Measurements from ENCODE around the gene OR52E8. TPM values are rescaled to one million over a fixed set of nuclear protein-coding genes. Genes with fewer than 3 reads are reported as not detected.

OR52E8 gene
- total and polyA plus RNA-seq, 10 of the 15 experiments (the other 5 are each of a cell fraction or from before 2014, with no cell fraction given): not detected

- in situ Hi-C loops (cut with MboI): no loop called here
- H4K20me1 ChIP-seq (ENCODE audit: control insufficient read depth, insufficient read depth): no peaks in the 10 kb centered on the region
- H3K79me2 ChIP-seq (ENCODE audit: control insufficient read depth, insufficient read depth, low read length): no peaks in the 10 kb centered on the region
- TF ChIP-seq CREM (IDR thresholded peaks at IDR 0.05; ENCODE audit: low read depth) (no peak), PAX5 (IDR thresholded peaks at IDR 0.05; ENCODE audit: borderline replicate concordance, low read depth, low read length) (no peak), PML (IDR thresholded peaks at IDR 0.05; ENCODE audit: low read length) (no peak), NRF1 (conservative IDR thresholded peaks at IDR 0.05; ENCODE audit: low read depth, low read length) (no peak), STAT3 (IDR thresholded peaks at IDR 0.05; ENCODE audit: low read depth, low read length) (no peak), SIX5 (IDR thresholded peaks at IDR 0.05; ENCODE audit: low read depth, low read length, severe bottlenecking) (no peak), ZNF622 (IDR thresholded peaks at IDR 0.05) (no peak), YY1 (IDR thresholded peaks at IDR 0.05; ENCODE audit: low read depth, low read length) (no peak)
- H2AFZ ChIP-seq (ENCODE audit: control insufficient read depth, low read depth, low read length): no peak overlapping the region
- no peaks in the 10 kb centered on the region for H3K9me3 ChIP-seq (replicated peaks; ENCODE audit: control insufficient read depth, insufficient read depth, low read length)
- no peak overlapping the region for H3K4me3 ChIP-seq
- 0% methylated on average over 1 of the region's 1 CpG for WGBS (ENCODE audit: insufficient coverage, insufficient replicate concordance, low lambda C conversion rate, missing lambda C conversion rate)
- H3K27me3 ChIP-seq (replicated peaks in 1 of 2; ENCODE audit: control insufficient read depth in 2 of 2, insufficient read depth in 2 of 2, low read length in 1 of 2): no peaks in the 10 kb centered on the region
- CTCF ChIA-PET: interaction anchor here (1.1 kb wide), 1 partner anchor 203 kb away, joined by 4 read pairs; the partner anchor contains the start of gene TRIM5
- no peak overlapping the region for H3K9ac ChIP-seq (ENCODE audit: control insufficient read depth, insufficient read depth, low read length)
- no peak overlapping the region for H3K4me2 ChIP-seq (ENCODE audit: control insufficient read depth, insufficient read depth)
- no peaks in the 10 kb centered on the region for H3K4me1 ChIP-seq (ENCODE audit: control insufficient read depth, insufficient read depth, low read length)
- no TSS peak for BruUV-seq (replicated peaks)
- RAD21 ChIA-PET (ENCODE audit: unreplicated experiment): interaction anchor here (1.0 kb wide), 1 partner anchor 56 kb away, joined by 3 read pairs; no protein-coding TSS in a partner anchor
- no peak for ATAC-seq
- POLR2A ChIA-PET: no interaction called here
- DNase-seq (ENCODE audit: low read depth, low spot score): no peak
- no peaks in the 10 kb centered on the region for H3K36me3 ChIP-seq (ENCODE audit: control insufficient read depth in 2 of 2, insufficient read depth in 2 of 2, low read length in 1 of 2)
- intact Hi-C loops (cut with micrococcal nuclease; ENCODE audit: unreplicated experiment): loop anchor here (10.0 kb wide), 1 partner anchor 427 kb away; no protein-coding TSS in a partner anchor
- no peak overlapping the region for H3K27ac ChIP-seq (ENCODE audit: control insufficient read depth, insufficient read depth)
- FAIRE-seq: no peak
- SMC1A ChIA-PET (ENCODE audit: uncharacterized antibody, unreplicated experiment): interaction anchor here (0.6 to 2.0 kb wide), 3 partner anchors 78 to 655 kb away, joined by 4 to 6 read pairs (median 4); partner anchors contain the start of gene OR52N2
Observed at GRCh38 chr11:5887661-5888060, 30.2 kb upstream of the OR52E8 start.

- no peak for DNase-seq (ENCODE audit: low read depth, low spot score)
- CTCF ChIA-PET: interaction anchor here (1.1 kb wide), 1 partner anchor 203 kb away, joined by 4 read pairs; the partner anchor contains the start of gene TRIM5
- POLR2A ChIA-PET: no interaction called here
- H3K9ac ChIP-seq (ENCODE audit: control insufficient read depth, insufficient read depth, low read length): no peak overlapping the region
- H3K4me1 ChIP-seq (ENCODE audit: control insufficient read depth, insufficient read depth, low read length): no peaks in the 10 kb centered on the region
- no peaks in the 10 kb centered on the region for H4K20me1 ChIP-seq (ENCODE audit: control insufficient read depth, insufficient read depth)
- H2AFZ ChIP-seq (ENCODE audit: control insufficient read depth, low read depth, low read length): no peak overlapping the region
- SMC1A ChIA-PET (ENCODE audit: uncharacterized antibody, unreplicated experiment): interaction anchor here (0.6 to 2.0 kb wide), 4 partner anchors 78 to 655 kb away, joined by 4 to 6 read pairs (median 4); partner anchors contain the start of gene OR52N2
- in situ Hi-C loops (cut with MboI): no loop called here
- no peak overlapping the region for H3K4me3 ChIP-seq
- RAD21 ChIA-PET (ENCODE audit: unreplicated experiment): interaction anchor here (1.0 kb wide), 1 partner anchor 55 kb away, joined by 3 read pairs; no protein-coding TSS in a partner anchor
- no peak for FAIRE-seq
- no peaks in the 10 kb centered on the region for H3K9me3 ChIP-seq (replicated peaks; ENCODE audit: control insufficient read depth, insufficient read depth, low read length)
- BruUV-seq (replicated peaks): no TSS peak
- no peak overlapping the region for H3K4me2 ChIP-seq (ENCODE audit: control insufficient read depth, insufficient read depth)
- no peaks in the 10 kb centered on the region for H3K79me2 ChIP-seq (ENCODE audit: control insufficient read depth, insufficient read depth, low read length)
- WGBS (ENCODE audit: insufficient coverage, insufficient replicate concordance, low lambda C conversion rate, missing lambda C conversion rate): 0% methylated on average over 3 of the region's 3 CpGs
- no peaks in the 10 kb centered on the region for H3K36me3 ChIP-seq (ENCODE audit: control insufficient read depth in 2 of 2, insufficient read depth in 2 of 2, low read length in 1 of 2)
- intact Hi-C loops (cut with micrococcal nuclease; ENCODE audit: unreplicated experiment): loop anchor here (10.0 kb wide), 1 partner anchor 428 kb away; no protein-coding TSS in a partner anchor
- H3K27ac ChIP-seq (ENCODE audit: control insufficient read depth, insufficient read depth): no peak overlapping the region
- no peak for ATAC-seq
- no peaks in the 10 kb centered on the region for H3K27me3 ChIP-seq (replicated peaks in 1 of 2; ENCODE audit: control insufficient read depth in 2 of 2, insufficient read depth in 2 of 2, low read length in 1 of 2)
- no peak for TF ChIP-seq IRF4 (IDR thresholded peaks at IDR 0.05; ENCODE audit: low read depth, low read length)
- TF ChIP-seq POU2F2 (IDR thresholded peaks at IDR 0.05; ENCODE audit: borderline replicate concordance, low read depth, low read length): no peak
- no peak for TF ChIP-seq PML (IDR thresholded peaks at IDR 0.05; ENCODE audit: low read length)
- TF ChIP-seq CBFB (IDR thresholded peaks at IDR 0.05; ENCODE audit: low read depth): no peak
- no peak for TF ChIP-seq RFX5 (IDR thresholded peaks at IDR 0.05; ENCODE audit: low read depth, low read length)
- no peak for TF ChIP-seq TCF3 (IDR thresholded peaks at IDR 0.05; ENCODE audit: borderline replicate concordance, insufficient read depth, low read depth, low read length)
- no peak for TF ChIP-seq MEF2B (IDR thresholded peaks at IDR 0.05; ENCODE audit: partially characterized antibody, poor library complexity, severe bottlenecking)
Observed at GRCh38 chr11:5887172-5887571, 29.7 kb upstream of the OR52E8 start.

Data from GM12878 (cell line).